NCI-H1105 treated with DMSO at 0.1 percent for 48 hours (cell line): Measurements from ENCODE around the gene TPM1.
"Not testable (repeated sequence)": the region's sequence is repeated elsewhere in the genome, so short reads cannot be mapped to it uniquely, and the experiment has no call there.

Source experiments
- DNase-seq: peaks from one replicate; lab custom pipeline; 2025; lab: John Stamatoyannopoulos, UW

The TPM1 gene

DNA sequence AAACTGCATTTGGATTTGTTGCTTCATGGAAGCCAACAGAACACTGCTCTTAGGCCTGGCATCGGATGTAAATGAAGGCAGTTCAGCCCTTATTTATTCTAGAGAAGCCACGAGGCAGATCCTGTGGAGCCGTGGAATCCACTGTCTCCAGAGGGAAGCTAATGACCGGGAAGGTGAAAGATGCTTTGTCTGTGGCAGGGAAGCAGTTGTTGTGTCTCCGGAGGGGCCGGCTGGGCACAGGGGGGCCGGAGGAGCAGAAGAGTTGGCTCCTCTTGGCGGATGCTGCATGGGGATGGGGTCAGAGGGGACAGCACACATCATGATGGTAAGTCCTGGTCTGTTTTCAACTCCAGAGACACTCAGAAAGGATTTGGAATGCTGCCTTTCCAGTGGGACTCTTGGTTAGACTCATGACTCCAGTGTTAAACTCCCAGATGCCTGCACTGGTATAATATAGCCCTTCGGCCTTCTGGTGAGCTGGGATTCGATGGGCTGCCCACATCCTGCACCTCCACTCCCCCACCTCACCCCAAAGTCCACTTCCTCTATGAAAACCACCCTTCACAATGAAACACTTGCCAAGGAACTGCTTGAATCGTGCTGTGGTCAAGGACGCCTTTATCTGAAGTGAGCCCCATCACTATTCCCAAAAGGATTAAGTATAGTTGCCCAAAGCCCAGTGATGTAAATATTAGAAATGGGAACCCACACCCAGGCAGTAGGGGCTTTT is 33.6 kb downstream of the TPM1 start:
- DNase-seq = no peak

DNA sequence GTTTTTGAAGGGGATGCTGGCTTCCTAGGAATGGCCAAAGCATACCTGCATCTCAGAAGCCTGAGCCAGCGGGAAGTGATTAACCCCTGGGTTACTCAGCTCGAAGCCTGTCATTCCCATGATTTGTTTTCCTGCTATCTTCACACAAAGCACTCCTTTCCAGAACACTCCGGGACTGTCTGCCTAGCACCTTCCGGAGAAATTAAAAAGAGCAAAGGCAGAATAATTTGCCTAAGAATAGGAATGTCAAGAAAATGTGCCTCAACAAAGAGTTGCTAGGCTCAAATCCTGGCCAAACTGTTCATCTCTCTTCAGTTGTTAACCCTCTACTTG is 34.1 kb downstream of the TPM1 start:
- no peak for DNase-seq

GRCh38 chr15:63077952-63078351 is 35.4 kb downstream of the TPM1 start:
- DNase-seq = no peak

- DNase-seq = no peak
Measured at GRCh38 chr15:63079947-63080626, 37.5 kb downstream of the TPM1 start.

- DNase-seq = no peak
Measured at GRCh38 chr15:63080634-63081250, 38.2 kb downstream of the TPM1 start.

DNA sequence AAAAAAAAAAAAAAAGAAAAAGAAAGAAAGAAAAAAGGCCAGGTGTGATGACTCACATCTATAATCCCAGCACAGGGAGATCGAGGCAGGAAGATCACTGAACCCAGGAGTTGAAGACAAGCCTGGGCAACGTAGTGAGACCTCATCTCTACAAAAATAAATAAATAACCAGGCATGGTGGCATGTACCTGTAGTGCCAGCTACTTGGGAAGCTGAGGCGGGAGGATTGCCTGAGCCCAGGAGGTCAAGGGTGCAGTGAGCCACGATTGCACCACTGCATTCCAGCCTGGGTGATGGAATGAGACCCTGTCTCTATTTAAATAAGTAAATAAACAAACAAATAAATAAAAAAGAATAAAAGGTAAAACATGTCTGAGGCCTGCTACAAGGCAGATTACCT is 39.8 kb downstream of the TPM1 start:
- DNase-seq = no peak

DNA sequence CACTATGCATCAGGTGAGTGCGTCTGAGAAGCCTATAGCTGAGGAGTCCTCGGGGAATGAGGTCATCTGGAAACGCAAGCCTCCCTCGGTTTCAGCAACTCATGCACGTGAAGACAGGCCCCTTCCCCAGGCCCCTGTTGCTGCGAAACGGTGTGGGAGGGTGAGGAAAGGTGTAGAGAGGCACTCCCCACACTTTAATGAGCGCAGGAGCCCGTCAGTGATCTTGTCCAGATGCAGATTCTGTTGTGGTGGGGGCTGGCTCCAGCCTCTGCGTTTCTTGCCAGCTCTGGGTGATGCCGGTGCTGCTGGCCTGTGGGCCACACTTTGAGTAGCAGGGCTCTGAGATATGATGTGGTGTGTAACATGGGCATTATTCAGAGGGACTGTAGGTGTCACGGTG is 40.5 kb downstream of the TPM1 start:
- DNase-seq = no peak

- DNase-seq = no peak
Measured at GRCh38 chr15:63083541-63083940, 41.0 kb downstream of the TPM1 start.

- no peak for DNase-seq
Measured at GRCh38 chr15:63084806-63085205, 42.3 kb downstream of the TPM1 start.

DNA sequence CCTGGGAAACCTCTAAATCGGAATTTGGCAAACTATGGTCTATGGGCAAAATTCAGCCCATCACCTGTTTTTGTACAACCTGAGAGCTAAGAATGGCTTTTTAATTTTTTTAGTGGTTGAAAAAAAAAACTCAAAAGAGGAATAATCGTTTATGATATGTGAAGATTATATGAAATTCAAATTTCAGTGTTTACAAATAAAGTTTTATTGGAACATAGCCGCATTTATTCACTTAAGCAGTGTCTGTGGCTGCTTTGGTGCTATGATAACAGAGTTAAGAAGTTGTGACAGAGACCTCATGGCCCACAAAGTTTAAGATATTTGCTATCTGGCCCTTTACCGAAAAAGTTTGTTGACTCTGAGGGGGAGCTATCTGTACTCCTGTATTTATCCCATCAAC is 42.7 kb downstream of the TPM1 start:
- DNase-seq = no peak

DNA sequence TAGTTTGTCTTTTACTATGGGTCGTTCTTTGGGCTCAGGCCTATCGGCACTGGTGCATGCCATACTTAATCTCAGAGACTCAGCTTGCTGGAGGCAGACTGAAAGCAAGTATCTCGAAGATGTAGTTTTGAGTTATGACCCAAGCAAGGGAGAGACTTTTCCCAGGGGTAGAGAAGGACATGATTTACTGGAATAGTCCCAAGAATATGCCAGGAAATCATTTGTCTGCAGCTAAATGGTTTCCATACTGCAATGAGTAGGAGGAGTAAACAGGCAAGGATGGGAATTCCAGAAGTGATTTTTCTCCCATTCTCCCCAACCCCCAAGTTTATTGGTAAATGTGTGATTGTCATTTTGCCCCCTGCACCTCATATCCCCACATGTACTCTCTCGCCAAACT is 43.7 kb downstream of the TPM1 start:
- no peak for DNase-seq

DNA sequence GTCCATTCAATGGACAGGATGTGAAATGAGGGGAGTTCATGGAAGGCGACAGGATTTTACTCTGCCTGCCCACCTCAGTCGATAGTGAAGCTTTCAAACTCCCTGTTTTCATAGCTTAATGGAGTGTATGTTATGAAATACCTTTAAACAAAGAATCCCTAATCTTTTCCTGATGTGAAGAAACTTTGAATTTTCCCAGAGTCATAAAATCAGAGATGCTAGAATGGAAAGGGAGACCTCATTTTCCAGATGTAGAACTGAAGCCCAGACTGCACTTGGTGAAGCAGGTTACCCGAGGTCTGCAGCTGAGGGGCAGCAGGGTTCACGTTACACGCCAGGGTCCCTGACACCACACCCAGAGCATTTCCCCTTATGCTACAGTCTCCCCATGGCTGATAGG is 44.4 kb downstream of the TPM1 start:
- no peak for DNase-seq

- DNase-seq = no peak
Measured at GRCh38 chr15:63088533-63089245, 46.1 kb downstream of the TPM1 start.

DNA sequence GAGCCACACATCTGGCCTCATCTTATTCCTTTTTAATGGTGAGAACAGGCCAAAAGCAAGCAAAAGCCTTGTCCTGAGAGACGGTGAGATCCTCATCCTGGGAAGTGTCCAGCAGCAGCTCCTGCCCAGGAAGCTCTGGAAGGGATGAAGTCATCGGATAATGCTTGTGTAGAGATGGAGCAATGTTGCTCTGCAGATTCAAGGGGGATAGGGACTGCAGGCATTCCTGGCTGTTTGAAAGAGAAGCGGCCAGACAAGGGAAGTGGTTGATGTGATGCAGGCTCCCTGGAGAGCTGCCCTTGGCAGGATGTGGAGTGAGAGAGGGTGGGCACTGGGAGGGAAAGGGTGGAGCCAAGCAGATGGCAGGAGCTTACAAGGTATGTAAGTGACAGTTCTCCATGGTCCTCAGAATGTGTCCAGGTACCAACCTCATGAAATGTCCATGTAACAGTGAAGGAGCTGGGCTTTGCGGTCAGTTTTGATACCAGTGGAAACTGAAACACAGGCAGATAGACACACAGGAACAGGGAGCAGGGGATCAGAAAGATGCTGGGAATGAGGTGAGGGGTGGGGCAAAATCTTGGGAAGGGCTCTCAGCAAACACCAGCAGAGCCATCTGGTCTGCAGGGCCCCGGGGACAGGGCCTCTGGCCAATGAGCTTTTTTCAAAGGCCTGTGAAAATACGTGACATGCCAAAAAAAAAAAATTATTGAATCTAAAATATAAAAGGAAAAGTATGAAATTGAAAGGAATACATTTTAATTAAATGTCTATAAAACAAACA is 46.9 kb downstream of the TPM1 start:
- DNase-seq = no peak

DNA sequence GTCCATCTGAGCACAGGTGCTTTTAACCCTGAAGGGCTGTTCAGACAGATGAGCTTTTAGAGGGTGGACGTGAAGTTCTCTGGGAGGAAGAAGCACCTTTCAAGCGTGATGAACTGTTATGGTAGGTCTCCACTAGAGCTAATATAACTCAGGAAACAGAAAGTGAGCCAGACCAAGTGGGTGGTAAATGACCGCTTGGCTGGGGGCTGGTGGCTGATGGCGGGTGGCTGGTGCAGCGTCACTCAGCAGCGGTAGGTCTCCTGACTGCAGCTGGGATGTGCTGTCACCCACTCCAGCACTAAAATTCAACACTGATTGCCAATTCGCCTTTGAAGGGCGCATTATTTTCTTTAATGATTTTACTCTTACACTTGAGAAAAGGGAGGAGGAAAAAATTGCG is 47.9 kb downstream of the TPM1 start:
- no peak for DNase-seq

GRCh38 chr15:63090887-63091286 is 48.3 kb downstream of the TPM1 start:
- no peak for DNase-seq

- DNase-seq = no peak
Measured at GRCh38 chr15:63091679-63092446, 49.3 kb downstream of the TPM1 start.

DNA sequence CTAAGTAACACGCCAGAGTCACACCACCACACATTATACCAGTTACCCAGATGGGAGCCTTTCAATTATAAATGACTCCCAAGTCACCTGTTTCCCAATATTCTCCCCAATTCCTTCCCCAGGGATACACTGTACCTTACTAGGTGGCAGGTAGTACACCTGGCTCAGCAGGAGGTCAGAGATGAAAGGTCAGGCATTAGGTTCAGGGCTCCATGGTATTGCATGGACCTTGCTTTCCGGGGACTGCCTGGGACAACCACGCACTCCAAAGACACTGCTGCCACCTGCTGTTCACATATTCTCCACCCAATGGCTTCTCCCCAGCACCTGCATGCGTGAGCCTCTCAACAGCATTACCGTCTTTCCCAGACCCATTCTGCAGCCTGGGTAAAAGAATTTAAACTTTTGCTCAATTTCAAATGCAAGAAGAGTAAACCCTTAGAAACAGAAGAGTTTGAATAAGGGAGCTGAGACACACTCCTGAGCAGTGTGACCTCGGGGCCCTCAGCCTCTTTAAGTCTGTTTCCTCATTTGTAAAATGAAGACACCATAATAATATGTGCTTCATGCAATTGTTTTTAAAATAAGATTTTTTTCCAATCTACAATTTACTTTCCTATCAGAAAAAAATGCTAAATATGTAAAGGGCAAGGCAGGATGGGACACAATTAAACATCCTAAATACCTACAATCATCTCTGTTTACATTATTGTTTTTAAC is 51.1 kb downstream of the TPM1 start:
- DNase-seq = peak; percentile 83

DNA sequence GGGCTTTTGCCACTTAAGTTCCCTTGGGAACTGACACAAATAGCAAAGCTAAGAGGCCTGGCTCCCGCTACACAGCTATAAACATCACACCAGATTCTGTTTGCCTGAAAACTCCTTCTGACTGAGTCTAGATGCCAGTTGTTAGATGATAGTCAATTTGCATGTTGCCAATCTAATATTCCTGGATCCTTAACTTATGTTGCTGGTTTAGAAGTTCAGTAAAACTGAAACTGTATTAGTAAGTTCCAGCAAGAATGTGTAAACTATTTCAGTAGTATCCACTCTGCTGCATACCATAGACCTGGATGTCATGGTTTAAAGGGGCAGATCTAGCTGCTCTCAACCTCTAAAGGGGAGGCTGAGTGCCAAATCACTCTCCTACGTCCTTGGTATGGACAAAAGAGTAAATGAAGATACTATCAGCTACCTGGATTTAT is 52.0 kb downstream of the TPM1 start:
- DNase-seq = no peak

GRCh38 chr15:63096178-63096577 is 53.6 kb downstream of the TPM1 start:
- DNase-seq = no peak

DNA sequence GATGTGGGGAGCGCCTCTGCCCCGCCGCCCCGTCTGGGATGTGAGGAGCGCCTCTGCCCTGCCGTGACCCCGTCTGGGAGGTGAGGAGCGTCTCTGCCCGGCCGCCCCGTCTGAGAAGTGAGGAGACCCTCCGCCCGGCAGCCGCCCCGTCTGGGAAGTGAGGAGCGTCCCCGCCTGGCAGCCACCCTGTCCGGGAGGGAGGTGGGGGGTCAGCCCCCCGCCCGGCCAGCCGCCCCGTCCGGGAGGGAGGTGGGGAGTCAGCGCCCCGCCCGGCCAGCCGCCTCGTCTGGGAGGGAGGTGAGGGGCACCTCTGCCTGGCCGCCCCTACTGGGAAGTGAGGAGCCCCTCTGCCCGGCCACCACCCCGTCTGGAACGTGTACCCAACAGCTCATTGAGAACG is 56.4 kb downstream of the TPM1 start:
- not testable (repeated sequence) for DNase-seq
